Prostate gland (tissue), 2 donors: Measurements from ENCODE around the gene SCARB1.

Experiments used
- POLR2AphosphoS5 ChIP-seq: sonication (generic); formaldehyde crosslinking; IDR thresholded peaks from one replicate; pipeline ENCODE4 v1.6.1; 2017; ENCODE audit warnings: antibody characterized with exemption
- TF ChIP-seq, protein P1 (sequence below), 4 experiments: fragments of 200-600 bp in 2 of 4; fragments of 450-650 bp in 2 of 4; sonication (generic) in 2 of 4; IDR thresholded peaks; 1 replicate in 3 of 4; 2 replicates in 1 of 4; pipeline ENCODE4 v1.5.1; 2016 to 2019; ENCODE audit warnings: antibody characterized with exemption in 4 of 4, mild to moderate bottlenecking in 2 of 4, moderate library complexity in 2 of 4

DNA sequence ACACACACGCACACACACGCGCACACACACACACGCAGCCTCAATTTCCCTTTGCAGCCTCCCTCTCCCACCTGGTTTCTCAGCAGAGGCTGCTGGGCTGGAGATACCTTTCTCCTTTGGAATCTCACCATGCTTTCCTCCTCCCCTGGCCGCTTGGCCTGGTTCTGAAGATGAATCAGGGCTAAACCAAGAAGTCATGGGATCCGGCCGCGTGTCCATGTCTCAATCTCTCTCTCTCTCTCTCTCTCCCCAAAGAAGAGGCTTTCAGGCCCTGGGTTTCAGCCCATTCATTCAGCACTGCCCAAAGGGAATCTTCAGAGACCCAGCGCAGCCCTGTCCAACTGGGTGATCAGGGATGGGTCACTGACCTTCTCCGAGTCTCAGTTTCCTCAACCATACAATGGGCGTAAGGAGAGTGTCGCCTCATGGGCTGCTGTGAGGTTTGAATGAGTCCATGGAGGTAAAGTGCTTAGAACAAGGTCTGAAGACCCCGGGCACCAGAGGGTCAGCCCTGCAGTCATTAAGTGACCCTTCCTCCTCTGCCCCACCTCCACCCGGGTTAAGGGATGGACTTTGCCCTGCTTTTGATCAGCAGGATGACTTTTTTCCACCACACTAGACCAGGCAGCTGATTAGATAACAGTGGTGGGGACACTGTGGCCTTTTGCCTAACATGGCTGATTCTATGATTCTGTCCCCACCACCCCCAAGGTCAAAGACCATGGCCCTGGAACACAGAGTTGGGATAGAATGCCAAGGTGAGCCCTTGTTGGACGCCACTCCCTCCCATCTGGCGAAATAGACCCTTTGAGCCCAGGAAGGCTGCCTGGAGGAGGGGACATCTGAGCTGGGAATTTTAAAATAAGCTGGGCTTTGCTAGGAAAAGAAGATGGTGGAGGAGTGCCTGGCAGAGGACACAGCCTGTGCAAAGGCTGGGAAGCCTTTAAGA, 42.1 kb downstream of the SCARB1 start:
- TF ChIP-seq, protein P1, sequence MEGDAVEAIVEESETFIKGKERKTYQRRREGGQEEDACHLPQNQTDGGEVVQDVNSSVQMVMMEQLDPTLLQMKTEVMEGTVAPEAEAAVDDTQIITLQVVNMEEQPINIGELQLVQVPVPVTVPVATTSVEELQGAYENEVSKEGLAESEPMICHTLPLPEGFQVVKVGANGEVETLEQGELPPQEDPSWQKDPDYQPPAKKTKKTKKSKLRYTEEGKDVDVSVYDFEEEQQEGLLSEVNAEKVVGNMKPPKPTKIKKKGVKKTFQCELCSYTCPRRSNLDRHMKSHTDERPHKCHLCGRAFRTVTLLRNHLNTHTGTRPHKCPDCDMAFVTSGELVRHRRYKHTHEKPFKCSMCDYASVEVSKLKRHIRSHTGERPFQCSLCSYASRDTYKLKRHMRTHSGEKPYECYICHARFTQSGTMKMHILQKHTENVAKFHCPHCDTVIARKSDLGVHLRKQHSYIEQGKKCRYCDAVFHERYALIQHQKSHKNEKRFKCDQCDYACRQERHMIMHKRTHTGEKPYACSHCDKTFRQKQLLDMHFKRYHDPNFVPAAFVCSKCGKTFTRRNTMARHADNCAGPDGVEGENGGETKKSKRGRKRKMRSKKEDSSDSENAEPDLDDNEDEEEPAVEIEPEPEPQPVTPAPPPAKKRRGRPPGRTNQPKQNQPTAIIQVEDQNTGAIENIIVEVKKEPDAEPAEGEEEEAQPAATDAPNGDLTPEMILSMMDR (IDR thresholded peaks at IDR 0.05), result no peak
- TF ChIP-seq POLR2AphosphoS5, result no peak
